Measurements from ENCODE around the gene ACVR1. TPM values are rescaled to one million over a fixed set of nuclear protein-coding genes. Genes with fewer than 3 reads are reported as not detected.
"Not testable (repeated sequence)": the region's sequence is repeated elsewhere in the genome, so short reads cannot be mapped to it uniquely, and the experiment has no call there.

ACVR1 gene
- total and polyA plus RNA-seq, 2 donors (not counting 1 experiment from before 2014, with no cell fraction given), result 42.9 to 72.1 TPM

DNA sequence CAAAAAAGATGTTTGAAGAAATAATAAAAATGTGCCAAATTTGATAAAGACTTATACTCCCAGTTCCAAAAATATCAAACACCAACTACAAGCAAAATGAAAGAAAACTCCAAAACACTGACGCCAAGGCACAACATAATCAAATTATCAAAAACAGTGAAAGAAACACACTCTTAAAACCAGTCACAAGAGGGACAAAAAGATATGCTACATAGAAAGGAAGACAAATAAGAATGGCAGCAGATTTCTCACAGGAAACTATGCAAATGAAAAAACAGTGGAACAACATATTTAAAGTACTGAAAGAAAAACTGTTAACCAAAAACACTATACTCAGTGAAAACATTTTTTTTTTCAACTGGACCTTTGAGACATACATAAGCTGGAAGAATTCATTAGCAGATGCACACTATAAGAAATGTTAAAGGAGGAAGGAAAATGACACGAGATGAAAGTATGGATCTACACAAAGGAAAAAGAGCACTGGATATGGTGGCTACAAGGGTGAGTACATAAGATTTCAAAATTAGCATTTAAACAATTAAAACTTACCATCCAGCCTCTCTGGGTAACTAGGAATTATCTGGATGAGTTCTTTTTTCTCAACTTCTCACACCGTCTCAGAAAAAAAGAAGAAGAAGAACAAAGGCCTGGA lies 153.4 kb downstream of the ACVR1 start:
- DNase-seq (ENCODE audit: low read depth in 2 of 2), result peak; percentile 24 to 39

DNA sequence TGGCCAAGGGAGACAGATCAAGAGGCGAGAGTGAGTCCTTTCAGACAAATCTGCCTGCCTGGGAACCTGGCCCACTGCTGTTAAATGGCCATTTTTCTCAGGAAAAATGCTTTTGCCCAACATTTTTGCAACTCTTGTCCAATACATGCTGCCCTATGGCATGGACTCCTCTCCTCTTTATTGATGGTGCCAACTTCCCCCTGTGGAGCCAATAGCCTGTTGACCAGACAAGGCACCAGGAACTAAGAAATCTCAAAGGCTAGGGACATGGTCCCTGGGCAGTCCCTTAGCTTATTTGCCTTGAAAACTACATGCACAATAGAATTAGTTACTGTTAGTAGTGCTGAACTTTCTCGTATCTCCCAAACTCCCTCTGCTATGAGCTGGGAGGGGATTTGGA lies 155.6 kb downstream of the ACVR1 start:
- no peak overlapping the region for H3K9ac ChIP-seq (ENCODE audit: insufficient read depth, low read length)
- no peaks in the 10 kb centered on the region for H4K20me1 ChIP-seq (ENCODE audit: control insufficient read depth, extremely low read depth, insufficient read depth, low read length)
- no peak overlapping the region for H2AFZ ChIP-seq (ENCODE audit: low read length)
- no peaks in the 10 kb centered on the region for H3K4me1 ChIP-seq (ENCODE audit: control insufficient read depth, extremely low read depth, insufficient read depth, low read length)
- TF ChIP-seq EZH2 (IDR thresholded peaks at IDR 0.05; ENCODE audit: low read length, missing control alignments), result no peak
- TF ChIP-seq, protein P1, sequence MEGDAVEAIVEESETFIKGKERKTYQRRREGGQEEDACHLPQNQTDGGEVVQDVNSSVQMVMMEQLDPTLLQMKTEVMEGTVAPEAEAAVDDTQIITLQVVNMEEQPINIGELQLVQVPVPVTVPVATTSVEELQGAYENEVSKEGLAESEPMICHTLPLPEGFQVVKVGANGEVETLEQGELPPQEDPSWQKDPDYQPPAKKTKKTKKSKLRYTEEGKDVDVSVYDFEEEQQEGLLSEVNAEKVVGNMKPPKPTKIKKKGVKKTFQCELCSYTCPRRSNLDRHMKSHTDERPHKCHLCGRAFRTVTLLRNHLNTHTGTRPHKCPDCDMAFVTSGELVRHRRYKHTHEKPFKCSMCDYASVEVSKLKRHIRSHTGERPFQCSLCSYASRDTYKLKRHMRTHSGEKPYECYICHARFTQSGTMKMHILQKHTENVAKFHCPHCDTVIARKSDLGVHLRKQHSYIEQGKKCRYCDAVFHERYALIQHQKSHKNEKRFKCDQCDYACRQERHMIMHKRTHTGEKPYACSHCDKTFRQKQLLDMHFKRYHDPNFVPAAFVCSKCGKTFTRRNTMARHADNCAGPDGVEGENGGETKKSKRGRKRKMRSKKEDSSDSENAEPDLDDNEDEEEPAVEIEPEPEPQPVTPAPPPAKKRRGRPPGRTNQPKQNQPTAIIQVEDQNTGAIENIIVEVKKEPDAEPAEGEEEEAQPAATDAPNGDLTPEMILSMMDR (conservative IDR thresholded peaks at IDR 0.05 in 1 of 2, IDR thresholded peaks at IDR 0.05 in 1 of 2; ENCODE audit: low read depth in 1 of 2, low read length in 2 of 2), result no peak
- H3K4me2 ChIP-seq (ENCODE audit: extremely low read depth, insufficient read depth, low read length), result no peak overlapping the region
- no peak overlapping the region for H3K4me3 ChIP-seq (replicated peaks in 1 of 4; ENCODE audit: control extremely low read depth in 1 of 4, insufficient read depth in 1 of 4, low read depth in 3 of 4, low read length in 4 of 4)
- H3K27me3 ChIP-seq (ENCODE audit: control insufficient read depth, insufficient read depth, low read length), result no peaks in the 10 kb centered on the region
- H3K27ac ChIP-seq (ENCODE audit: insufficient read depth, low read length), result no peak overlapping the region
- no peaks in the 10 kb centered on the region for H3K36me3 ChIP-seq (ENCODE audit: control insufficient read depth, insufficient read depth, low read length)
- no peaks in the 10 kb centered on the region for H3K9me3 ChIP-seq (ENCODE audit: control insufficient read depth, insufficient read depth, low read depth, low read length)
- DNase-seq (ENCODE audit: low read depth in 2 of 2), result no peak
- H3K79me2 ChIP-seq (ENCODE audit: control insufficient read depth, insufficient read depth, low read length), result no peaks in the 10 kb centered on the region

More for the DNA sequence above, 153.4 kb downstream of the ACVR1 start:
- no peak overlapping the region for H3K27ac ChIP-seq (ENCODE audit: insufficient read depth, low read length)
- H3K79me2 ChIP-seq (ENCODE audit: control insufficient read depth, insufficient read depth, low read length), result no peaks in the 10 kb centered on the region
- H3K9me3 ChIP-seq (ENCODE audit: control insufficient read depth, insufficient read depth, low read depth, low read length), result no peaks in the 10 kb centered on the region
- H4K20me1 ChIP-seq (ENCODE audit: control insufficient read depth, extremely low read depth, insufficient read depth, low read length), result no peaks in the 10 kb centered on the region
- no peak overlapping the region for H3K4me3 ChIP-seq (replicated peaks in 1 of 4; ENCODE audit: control extremely low read depth in 1 of 4, insufficient read depth in 1 of 4, low read depth in 3 of 4, low read length in 4 of 4)
- H3K9ac ChIP-seq (ENCODE audit: insufficient read depth, low read length), result no peak overlapping the region
- H2AFZ ChIP-seq (ENCODE audit: low read length), result no peak overlapping the region
- no peaks in the 10 kb centered on the region for H3K27me3 ChIP-seq (ENCODE audit: control insufficient read depth, insufficient read depth, low read length)
- no peaks in the 10 kb centered on the region for H3K36me3 ChIP-seq (ENCODE audit: control insufficient read depth, insufficient read depth, low read length)
- no peaks in the 10 kb centered on the region for H3K4me1 ChIP-seq (ENCODE audit: control insufficient read depth, extremely low read depth, insufficient read depth, low read length)
- H3K4me2 ChIP-seq (ENCODE audit: extremely low read depth, insufficient read depth, low read length), result no peak overlapping the region
- TF ChIP-seq, protein P1 (conservative IDR thresholded peaks at IDR 0.05 in 1 of 2, IDR thresholded peaks at IDR 0.05 in 1 of 2; ENCODE audit: low read depth in 1 of 2, low read length in 2 of 2), result no peak
- no peak for TF ChIP-seq EZH2 (IDR thresholded peaks at IDR 0.05; ENCODE audit: low read length, missing control alignments)

DNA sequence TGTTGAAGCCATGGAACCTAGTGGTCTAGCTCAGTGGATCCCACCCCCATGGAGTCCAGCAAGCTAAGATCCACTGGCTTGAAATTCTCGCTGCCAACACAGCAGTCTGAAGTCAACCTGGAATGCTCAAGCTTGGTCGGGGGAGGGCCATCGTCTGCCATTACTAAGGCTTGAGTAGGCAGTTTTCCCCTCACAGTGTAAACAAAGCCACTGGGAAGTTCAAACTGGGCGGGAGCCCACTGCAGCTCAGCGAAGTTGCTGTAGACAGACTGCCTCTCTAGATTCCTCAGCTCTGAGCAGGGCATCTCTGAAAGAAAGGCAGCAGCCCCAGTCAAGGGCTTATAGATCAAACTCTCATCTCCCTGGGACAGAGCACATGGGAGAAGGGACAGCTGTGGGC lies 171.5 kb downstream of the ACVR1 start:
- not testable (repeated sequence) for H3K4me3 ChIP-seq (replicated peaks in 1 of 4; ENCODE audit: control extremely low read depth in 1 of 4, insufficient read depth in 1 of 4, low read depth in 3 of 4, low read length in 4 of 4); H3K36me3 ChIP-seq (ENCODE audit: control insufficient read depth, insufficient read depth, low read length); H3K27me3 ChIP-seq (ENCODE audit: control insufficient read depth, insufficient read depth, low read length); H3K27ac ChIP-seq (ENCODE audit: insufficient read depth, low read length); H3K79me2 ChIP-seq (ENCODE audit: control insufficient read depth, insufficient read depth, low read length); H3K4me1 ChIP-seq (ENCODE audit: control insufficient read depth, extremely low read depth, insufficient read depth, low read length); H3K4me2 ChIP-seq (ENCODE audit: extremely low read depth, insufficient read depth, low read length); H4K20me1 ChIP-seq (ENCODE audit: control insufficient read depth, extremely low read depth, insufficient read depth, low read length); H2AFZ ChIP-seq (ENCODE audit: low read length); H3K9me3 ChIP-seq (ENCODE audit: control insufficient read depth, insufficient read depth, low read depth, low read length); H3K9ac ChIP-seq (ENCODE audit: insufficient read depth, low read length)
- peak in 1 of 2 donors; percentile 54 for DNase-seq (ENCODE audit: low read depth in 2 of 2)

DNA sequence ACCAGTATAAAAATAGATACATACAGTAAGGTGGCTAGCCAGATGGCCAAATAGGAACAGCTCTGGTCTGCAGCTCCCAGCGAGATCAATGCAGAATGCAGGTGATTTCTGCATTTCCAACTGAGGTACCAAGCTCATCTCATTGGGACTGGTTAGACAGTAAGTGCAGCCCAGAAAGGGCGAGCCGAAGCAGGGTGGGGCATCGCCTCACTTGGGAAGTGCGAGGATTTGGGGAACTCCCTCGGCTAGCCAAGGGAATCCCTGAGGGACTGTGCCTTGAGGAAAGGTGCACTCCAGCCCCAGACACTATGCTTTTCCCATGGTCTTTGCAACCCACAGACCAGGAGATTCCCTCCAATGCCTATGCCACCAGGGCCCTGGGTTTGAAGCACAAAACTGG lies 172.0 kb downstream of the ACVR1 start:
- H3K36me3 ChIP-seq (ENCODE audit: control insufficient read depth, insufficient read depth, low read length); H3K27me3 ChIP-seq (ENCODE audit: control insufficient read depth, insufficient read depth, low read length); H4K20me1 ChIP-seq (ENCODE audit: control insufficient read depth, extremely low read depth, insufficient read depth, low read length); H3K4me2 ChIP-seq (ENCODE audit: extremely low read depth, insufficient read depth, low read length); H3K4me1 ChIP-seq (ENCODE audit: control insufficient read depth, extremely low read depth, insufficient read depth, low read length); H3K9me3 ChIP-seq (ENCODE audit: control insufficient read depth, insufficient read depth, low read depth, low read length); H3K9ac ChIP-seq (ENCODE audit: insufficient read depth, low read length); H3K4me3 ChIP-seq (replicated peaks in 1 of 4; ENCODE audit: control extremely low read depth in 1 of 4, insufficient read depth in 1 of 4, low read depth in 3 of 4, low read length in 4 of 4); DNase-seq (ENCODE audit: low read depth in 2 of 2); H3K27ac ChIP-seq (ENCODE audit: insufficient read depth, low read length); H3K79me2 ChIP-seq (ENCODE audit: control insufficient read depth, insufficient read depth, low read length); H2AFZ ChIP-seq (ENCODE audit: low read length): not testable (repeated sequence)
